OCI-LY7 (cell line): ENCODE results near the gene UBE2E1. TPM values are rescaled to one million over a fixed set of nuclear protein-coding genes. Genes with fewer than 3 reads are reported as not detected.

Source experiments
- BruUV-seq: library from RNA; stranded (reverse); fragments of 400-500 nt; replicated peaks from 2 replicates; lab custom pipeline; 2021; lab: Mats Ljungman, UMichigan
- CTCF ChIA-PET: fragments of 300-600 bp; sonication (Branson Sonifier 250); formaldehyde crosslinking; loops from one replicate; lab custom pipeline; 2022; ENCODE audit warnings: antibody characterized with exemption; ENCODE audit not compliant: unreplicated experiment; lab: Charles Lee
- POLR2A ChIA-PET: fragments of 300-600 bp; sonication (Branson Sonifier 250); formaldehyde crosslinking; loops from one replicate; lab custom pipeline; 2022; ENCODE audit warnings: antibody characterized with exemption; lab: Charles Lee
- DNase-seq: peaks from one replicate; pipeline ENCODE4 v3.0.0-alpha.2; 2015; ENCODE audit warnings: low spot score
- H2AFZ ChIP-seq: fragments of 200-600 bp; sonication (generic), shearing (Covaris generic); 2 replicates; pipeline ENCODE4 v1.6.1; 2014; ENCODE audit warnings: mild to moderate bottlenecking, antibody characterized with exemption, low read length, moderate library complexity
- H3K27ac ChIP-seq: fragments of 200-600 bp; sonication (generic); 2 replicates; pipeline ENCODE4 v1.5.1; 2014; ENCODE audit warnings: mixed run types, low read depth, mild to moderate bottlenecking, moderate library complexity, low read length, inconsistent platforms; ENCODE audit not compliant: poor library complexity, severe bottlenecking
- H3K36me3 ChIP-seq: fragments of 200-600 bp; sonication (generic); 2 replicates; pipeline ENCODE4 v1.6.1; 2014; ENCODE audit warnings: mild to moderate bottlenecking, antibody characterized with exemption, low read length, moderate library complexity, mixed read lengths; ENCODE audit not compliant: insufficient read depth
- H3K4me1 ChIP-seq: fragments of 200-600 bp; sonication (generic); 2 replicates; pipeline ENCODE4 v1.5.1; 2014; ENCODE audit warnings: mild to moderate bottlenecking, low read length; ENCODE audit not compliant: insufficient read depth, poor library complexity, severe bottlenecking
- H3K4me2 ChIP-seq: fragments of 200-600 bp; sonication (generic); 2 replicates; pipeline ENCODE4 v1.6.1; 2014; ENCODE audit warnings: mild to moderate bottlenecking, low read length
- H3K4me3 ChIP-seq: fragments of 200-600 bp; sonication (generic); 2 replicates; pipeline ENCODE4 v1.5.1; 2014; ENCODE audit warnings: mild to moderate bottlenecking, low read depth, low read length; ENCODE audit not compliant: poor library complexity, severe bottlenecking
- H3K79me2 ChIP-seq: fragments of 200-600 bp; sonication (generic); 2 replicates; pipeline ENCODE4 v1.6.1; 2016; ENCODE audit warnings: low read depth, mild to moderate bottlenecking, low read length, moderate library complexity, mixed read lengths; ENCODE audit not compliant: insufficient read depth
- H3K9me2 ChIP-seq: fragments of 200-600 bp; sonication (generic); 2 replicates; pipeline ENCODE4 v1.6.1; 2016; ENCODE audit warnings: mild to moderate bottlenecking, low read length, mixed read lengths; ENCODE audit not compliant: insufficient read depth
- H3K9me3 ChIP-seq: fragments of 200-600 bp; sonication (generic); 2 replicates; pipeline ENCODE4 v1.6.1; 2014; ENCODE audit warnings: mild to moderate bottlenecking, mixed run types, low read length, mixed read lengths
- H4K20me1 ChIP-seq: fragments of 200-600 bp; sonication (generic); 2 replicates; pipeline ENCODE4 v1.6.1; 2014; ENCODE audit warnings: mild to moderate bottlenecking, antibody characterized with exemption, low read length, moderate library complexity, mixed read lengths; ENCODE audit not compliant: insufficient read depth
- EZH2phosphoT487 ChIP-seq: fragments of 200-600 bp; sonication (generic); IDR thresholded peaks from 2 replicates; pipeline ENCODE4 v1.6.1; 2018; ENCODE audit warnings: low read depth, borderline replicate concordance, mild to moderate bottlenecking, mixed run types, antibody characterized with exemption, low read length, moderate library complexity, mixed read lengths
- intact Hi-C: fragments of 100-400 bp; cut with micrococcal nuclease; formaldehyde crosslinking; loops from one replicate; pipeline ENCODE4 v1.10.0; 2022; ENCODE audit not compliant: unreplicated experiment
- total RNA-seq, 2 experiments: library from RNA; depleted of rRNA in 1 of 2; stranded (reverse); fragments of >200 nt in 1 of 2; shearing (Covaris generic) in 1 of 2; gene quantifications; 2 replicates each; pipeline ENCODE4 v1.2.3, GENCODE V29; 2014 to 2022
- TF ChIP-seq, protein P1 (sequence below): fragments of 200-600 bp; sonication (generic); conservative IDR thresholded peaks from 2 replicates; pipeline ENCODE4 v1.5.1; 2014; ENCODE audit warnings: mild to moderate bottlenecking, antibody characterized with exemption, low read length, moderate library complexity, mixed read lengths

UBE2E1 gene
- total RNA-seq, 2 experiments from 2014 or later, result 126 to 142 TPM

DNA sequence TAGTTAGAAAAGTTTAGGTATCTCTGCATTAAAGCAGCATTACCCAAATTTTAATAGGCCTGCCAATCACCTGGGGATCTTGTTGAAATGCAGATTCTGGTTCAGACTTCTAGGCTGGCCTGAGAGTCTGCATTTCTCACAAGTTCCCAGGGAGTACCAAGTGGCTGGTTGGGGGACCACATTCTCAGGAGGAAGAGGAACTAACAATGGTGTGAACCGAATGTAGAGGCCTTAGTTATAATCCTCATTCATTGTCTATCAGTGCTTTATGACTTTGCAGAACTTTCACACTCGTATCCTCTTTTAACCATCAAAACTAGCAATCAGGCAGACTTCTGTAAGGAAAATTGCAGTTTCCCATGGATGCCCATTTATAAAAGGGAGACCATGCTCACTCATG lies 38.2 kb upstream of the UBE2E1 start:
- Histone ChIP-seq H3K4me2 (0 out of 2 replicates have a peak overlapping the region, but pooled peaks have one; percentile 9), H3K79me2 (no peaks in the 10 kb centered on the region), H3K4me1 (peaks cover 21% of the 10 kb centered on the region), H2AFZ (peak overlapping the region; percentile 79), H3K36me3 (no peaks in the 10 kb centered on the region), H3K4me3 (no peak overlapping the region), H3K9me3 (no peaks in the 10 kb centered on the region), H3K27ac (no peak overlapping the region), H3K9me2 (no peaks in the 10 kb centered on the region), H4K20me1 (no peaks in the 10 kb centered on the region)
- peak; percentile 52 for DNase-seq
- no peak for TF ChIP-seq EZH2phosphoT487
- TF ChIP-seq, protein P1, sequence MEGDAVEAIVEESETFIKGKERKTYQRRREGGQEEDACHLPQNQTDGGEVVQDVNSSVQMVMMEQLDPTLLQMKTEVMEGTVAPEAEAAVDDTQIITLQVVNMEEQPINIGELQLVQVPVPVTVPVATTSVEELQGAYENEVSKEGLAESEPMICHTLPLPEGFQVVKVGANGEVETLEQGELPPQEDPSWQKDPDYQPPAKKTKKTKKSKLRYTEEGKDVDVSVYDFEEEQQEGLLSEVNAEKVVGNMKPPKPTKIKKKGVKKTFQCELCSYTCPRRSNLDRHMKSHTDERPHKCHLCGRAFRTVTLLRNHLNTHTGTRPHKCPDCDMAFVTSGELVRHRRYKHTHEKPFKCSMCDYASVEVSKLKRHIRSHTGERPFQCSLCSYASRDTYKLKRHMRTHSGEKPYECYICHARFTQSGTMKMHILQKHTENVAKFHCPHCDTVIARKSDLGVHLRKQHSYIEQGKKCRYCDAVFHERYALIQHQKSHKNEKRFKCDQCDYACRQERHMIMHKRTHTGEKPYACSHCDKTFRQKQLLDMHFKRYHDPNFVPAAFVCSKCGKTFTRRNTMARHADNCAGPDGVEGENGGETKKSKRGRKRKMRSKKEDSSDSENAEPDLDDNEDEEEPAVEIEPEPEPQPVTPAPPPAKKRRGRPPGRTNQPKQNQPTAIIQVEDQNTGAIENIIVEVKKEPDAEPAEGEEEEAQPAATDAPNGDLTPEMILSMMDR, result no peak
- POLR2A ChIA-PET, result interaction anchor here (0.7 to 0.9 kb wide), 3 partner anchors 10 to 523 kb away, joined by 3 to 7 read pairs (median 3); no protein-coding TSS in a partner anchor
- intact Hi-C loops, result no loop called here
- CTCF ChIA-PET, result no interaction called here
- no TSS peak for BruUV-seq

DNA sequence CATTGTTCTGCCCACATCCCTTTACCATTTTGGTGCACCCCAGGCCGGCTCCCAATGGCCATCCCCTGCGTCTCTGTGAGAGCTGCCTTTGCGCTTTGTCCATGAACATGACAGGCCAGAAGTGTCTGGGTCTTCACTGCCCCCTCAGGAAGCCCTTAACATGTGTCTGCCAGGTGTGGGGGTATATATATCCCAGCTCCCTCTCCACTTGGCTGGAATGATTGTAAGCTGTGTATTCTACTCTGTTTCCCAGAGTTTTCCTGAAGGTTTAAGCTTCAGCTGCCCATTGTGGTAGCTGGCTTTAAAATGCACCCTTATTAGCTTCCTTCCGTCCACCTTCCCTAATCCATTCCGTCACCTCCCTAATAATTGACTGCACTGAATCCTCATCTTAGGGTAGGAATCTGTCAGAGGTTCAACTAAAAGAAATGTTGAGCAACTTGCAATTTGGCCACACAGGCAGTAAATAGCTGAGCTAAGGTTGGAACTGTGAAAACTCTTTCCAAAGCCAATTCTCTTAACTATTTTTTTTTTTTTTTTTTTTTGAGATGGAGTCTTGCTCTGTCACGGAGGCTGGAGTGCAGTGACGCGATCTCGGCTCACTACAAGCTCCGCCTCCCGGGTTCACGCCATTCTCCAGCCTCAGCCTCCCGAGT lies 30.4 kb upstream of the UBE2E1 start:
- TF ChIP-seq, protein P1, result no peak
- no peak for TF ChIP-seq EZH2phosphoT487
- POLR2A ChIA-PET, result interaction anchor here (0.5 to 1.5 kb wide), 6 partner anchors 10 to 926 kb away, joined by 3 to 6 read pairs (median 4); no protein-coding TSS in a partner anchor
- Histone ChIP-seq H3K9me2 (no peaks in the 10 kb centered on the region), H2AFZ (no peak overlapping the region), H3K36me3 (no peaks in the 10 kb centered on the region), H3K4me2 (no peak overlapping the region), H3K79me2 (no peaks in the 10 kb centered on the region), H3K9me3 (no peaks in the 10 kb centered on the region), H4K20me1 (no peaks in the 10 kb centered on the region), H3K27ac (no peak overlapping the region), H3K4me3 (no peak overlapping the region), H3K4me1 (peaks cover 7% of the 10 kb centered on the region)
- intact Hi-C loops, result no loop called here
- no TSS peak for BruUV-seq
- CTCF ChIA-PET, result no interaction called here
- DNase-seq, result no peak

DNA sequence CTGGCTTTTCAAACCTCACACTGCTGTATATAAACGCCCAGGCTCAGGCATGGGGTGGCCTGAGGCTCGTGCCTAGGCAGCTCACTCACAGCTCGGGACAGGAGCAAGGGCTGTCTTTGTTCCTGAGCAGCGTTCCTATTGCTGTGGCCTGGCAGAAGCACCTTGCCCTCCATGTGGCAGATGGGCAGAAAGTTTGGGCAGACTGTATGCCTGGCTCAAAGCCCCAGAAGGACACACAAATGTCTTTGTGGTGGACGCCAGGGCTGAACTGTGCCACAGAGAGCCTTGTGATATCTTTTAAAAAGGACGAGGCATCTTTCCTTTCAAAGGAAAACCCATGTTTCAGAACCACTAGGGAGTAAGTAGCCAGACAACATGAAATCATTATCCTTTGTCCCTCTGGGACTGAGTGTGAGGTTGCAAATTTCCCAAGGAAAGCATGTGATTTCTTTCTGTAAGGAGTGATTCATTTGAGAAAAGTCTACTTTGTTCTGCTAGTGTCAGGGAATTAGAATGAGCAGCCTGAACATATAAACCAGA lies 29.3 kb upstream of the UBE2E1 start:
- Histone ChIP-seq H3K4me2 (no peak overlapping the region), H4K20me1 (no peaks in the 10 kb centered on the region), H3K9me3 (no peaks in the 10 kb centered on the region), H3K9me2 (no peaks in the 10 kb centered on the region), H3K79me2 (no peaks in the 10 kb centered on the region), H3K4me1 (peaks cover 7% of the 10 kb centered on the region), H3K4me3 (no peak overlapping the region), H3K36me3 (no peaks in the 10 kb centered on the region), H2AFZ (0 out of 2 replicates have a peak overlapping the region, but pooled peaks have one; percentile 18), H3K27ac (no peak overlapping the region)
- intact Hi-C loops, result no loop called here
- TF ChIP-seq, protein P1, result no peak
- no peak for TF ChIP-seq EZH2phosphoT487
- no TSS peak for BruUV-seq
- ChIA-PET POLR2A (interaction anchor here (0.9 to 1.9 kb wide), 5 partner anchors 8 to 239 kb away, joined by 3 to 10 read pairs (median 5); no protein-coding TSS in a partner anchor), CTCF (no interaction called here)
- no peak for DNase-seq
